Stimulated activated naive CD8-positive, alpha-beta T cell treated with anti-CD3 and anti-CD28 coated beads, Interleukin-15, amount 100 ng/mL, for 72 hours (primary cell): ENCODE measurements around the gene PYGL.

Experiments used
- ATAC-seq: fragments of 150-1000 bp; cut with Tn5 transposase; 2 replicates; pipeline ENCODE4 v1.10.0; 2021; ENCODE audit warnings: mild to moderate bottlenecking, moderate library complexity
- DNase-seq, 2 donors: peaks; one replicate each; pipeline ENCODE4 v3.0.0; 2021 to 2022
- H3K27ac Mint-ChIP-seq, 2 donors: one replicate each; pipeline ENCODE4 v1.8.0; 2022; ENCODE audit warnings: mild to moderate bottlenecking in 2 of 2, mixed read lengths in 2 of 2, moderate library complexity in 2 of 2
- H3K27me3 Mint-ChIP-seq: one replicate; pipeline ENCODE4 v1.8.0; 2022; ENCODE audit warnings: mixed read lengths
- H3K4me1 Mint-ChIP-seq: one replicate; pipeline ENCODE4 v1.8.0; 2022; ENCODE audit warnings: mild to moderate bottlenecking, mixed read lengths
- H3K4me3 Mint-ChIP-seq, 2 donors: one replicate each; pipeline ENCODE4 v1.8.0; 2022; ENCODE audit warnings: mild to moderate bottlenecking in 2 of 2, mixed read lengths in 2 of 2, moderate library complexity in 1 of 2
- H3K9me3 Mint-ChIP-seq, 2 donors: one replicate each; pipeline ENCODE4 v1.8.0; 2022; ENCODE audit warnings: mixed read lengths in 2 of 2

PYGL gene

GRCh38 chr14:50875359-50876070, 68.8 kb downstream of the PYGL start:
- Mint-ChIP-seq H3K4me3 (peak overlapping the region in 1 of 2 donors; percentile 43), H3K27me3 (peaks cover 93% of the 10 kb centered on the region), H3K27ac (no peak overlapping the region), H3K4me1 (peaks cover 45% of the 10 kb centered on the region), H3K9me3 (no peaks in the 10 kb centered on the region)
- DNase-seq: peak; percentile 75 to 90
- ATAC-seq: peak; percentile 100

- DNase-seq (no peak), ATAC-seq (no peak)
- H3K4me1 Mint-ChIP-seq: peaks cover 46% of the 10 kb centered on the region
- H3K9me3 Mint-ChIP-seq: no peaks in the 10 kb centered on the region
- peaks cover 93% of the 10 kb centered on the region for H3K27me3 Mint-ChIP-seq
- H3K27ac Mint-ChIP-seq: no peak overlapping the region
- H3K4me3 Mint-ChIP-seq: peak overlapping the region in 1 of 2 donors; percentile 43
Measured at GRCh38 chr14:50874757-50875156, 69.5 kb downstream of the PYGL start.

GRCh38 chr14:50871914-50872732, 72.2 kb downstream of the PYGL start, which contains the start of gene ABHD12B:
ABHD12B (plus strand) TSS chr14:50872053; CDS start chr14:50872175, 122 bp downstream.
- H3K27ac Mint-ChIP-seq: no peak within 1 kb of the TSS
- H3K9me3 Mint-ChIP-seq: no peaks in the 10 kb centered on the region
- peak within 1 kb of the TSS; percentile 3 to 49 for H3K4me3 Mint-ChIP-seq
- H3K27me3 Mint-ChIP-seq: peaks cover 93% of the 10 kb centered on the region
- no peak for DNase-seq
- ATAC-seq: no peak
- H3K4me1 Mint-ChIP-seq: peaks cover 46% of the 10 kb centered on the region

GRCh38 chr14:50871228-50871627, 73.1 kb downstream of the PYGL start:
- ATAC-seq (no peak), DNase-seq (no peak)
- no peak overlapping the region for H3K27ac Mint-ChIP-seq
- peaks cover 44% of the 10 kb centered on the region for H3K4me1 Mint-ChIP-seq
- H3K9me3 Mint-ChIP-seq: no peaks in the 10 kb centered on the region
- H3K27me3 Mint-ChIP-seq: peaks cover 93% of the 10 kb centered on the region
- H3K4me3 Mint-ChIP-seq: peak overlapping the region in 1 of 2 donors; percentile 3

GRCh38 chr14:50865391-50866076, 78.7 kb downstream of the PYGL start:
- Mint-ChIP-seq H3K27me3 (peaks cover 61% of the 10 kb centered on the region), H3K9me3 (no peaks in the 10 kb centered on the region), H3K4me1 (peaks cover 2% of the 10 kb centered on the region), H3K27ac (no peak overlapping the region), H3K4me3 (no peak overlapping the region)
- no peak for DNase-seq
- ATAC-seq: no peak

- Mint-ChIP-seq H3K9me3 (no peaks in the 10 kb centered on the region), H3K4me3 (no peak overlapping the region), H3K4me1 (peaks cover 5% of the 10 kb centered on the region), H3K27me3 (peaks cover 55% of the 10 kb centered on the region), H3K27ac (no peak overlapping the region)
- DNase-seq (no peak), ATAC-seq (no peak)
Measured at GRCh38 chr14:50864946-50865345, 79.3 kb downstream of the PYGL start.

GRCh38 chr14:50864237-50864636, 80.0 kb downstream of the PYGL start:
- Mint-ChIP-seq H3K27me3 (peaks cover 48% of the 10 kb centered on the region), H3K27ac (no peak overlapping the region), H3K4me3 (no peak overlapping the region), H3K9me3 (no peaks in the 10 kb centered on the region), H3K4me1 (peaks cover 10% of the 10 kb centered on the region)
- DNase-seq: no peak
- no peak for ATAC-seq

- Mint-ChIP-seq H3K4me1 (peaks cover 12% of the 10 kb centered on the region), H3K27ac (peak overlapping the region in 1 of 2 donors; percentile 34), H3K27me3 (peaks cover 27% of the 10 kb centered on the region), H3K9me3 (no peaks in the 10 kb centered on the region), H3K4me3 (no peak overlapping the region)
- no peak for DNase-seq
- no peak for ATAC-seq
Measured at GRCh38 chr14:50862036-50862570, 82.2 kb downstream of the PYGL start.

- Mint-ChIP-seq H3K9me3 (no peaks in the 10 kb centered on the region), H3K27me3 (peaks cover 12% of the 10 kb centered on the region), H3K4me3 (peak overlapping the region; percentile 88 to 92), H3K27ac (peak overlapping the region; percentile 92 to 95), H3K4me1 (peaks cover 12% of the 10 kb centered on the region)
- peak; percentile 65 for ATAC-seq
- peak; percentile 86 to 87 for DNase-seq
Measured at GRCh38 chr14:50860478-50861086, 83.7 kb downstream of the PYGL start.

GRCh38 chr14:50859296-50859624, 85.0 kb downstream of the PYGL start:
- H3K4me1 Mint-ChIP-seq: peaks cover 12% of the 10 kb centered on the region
- peak overlapping the region; percentile 88 to 92 for H3K4me3 Mint-ChIP-seq
- peak overlapping the region; percentile 65 to 78 for H3K27ac Mint-ChIP-seq
- peak; percentile 37 for ATAC-seq
- peaks cover 6% of the 10 kb centered on the region for H3K27me3 Mint-ChIP-seq
- no peak for DNase-seq
- no peaks in the 10 kb centered on the region for H3K9me3 Mint-ChIP-seq

- no peaks in the 10 kb centered on the region for H3K9me3 Mint-ChIP-seq
- no peak overlapping the region for H3K4me3 Mint-ChIP-seq
- H3K27me3 Mint-ChIP-seq: no peaks in the 10 kb centered on the region
- peaks cover 12% of the 10 kb centered on the region for H3K4me1 Mint-ChIP-seq
- no peak overlapping the region for H3K27ac Mint-ChIP-seq
- DNase-seq (no peak), ATAC-seq (no peak)
Measured at GRCh38 chr14:50856660-50857059, 87.6 kb downstream of the PYGL start.

- Mint-ChIP-seq H3K27ac (no peak overlapping the region), H3K9me3 (no peaks in the 10 kb centered on the region), H3K4me1 (peaks cover 12% of the 10 kb centered on the region), H3K4me3 (no peak overlapping the region), H3K27me3 (no peaks in the 10 kb centered on the region)
- no peak for DNase-seq
- ATAC-seq: no peak
Measured at GRCh38 chr14:50855558-50855957, 88.7 kb downstream of the PYGL start.
